GM18498 (cell line): ENCODE data around the gene PIGS.
"Not testable (repeated sequence)": the region's sequence is repeated elsewhere in the genome, so short reads cannot be mapped to it uniquely, and the experiment has no call there.

ENCODE experiments used
- ATAC-seq: cut with Tn5 transposase; IDR thresholded peaks from one replicate; pipeline ENCODE4 v1.9.1; 2021; ENCODE audit warnings: mild to moderate bottlenecking, moderate library complexity; ENCODE audit not compliant: unreplicated experiment

PIGS gene

DNA sequence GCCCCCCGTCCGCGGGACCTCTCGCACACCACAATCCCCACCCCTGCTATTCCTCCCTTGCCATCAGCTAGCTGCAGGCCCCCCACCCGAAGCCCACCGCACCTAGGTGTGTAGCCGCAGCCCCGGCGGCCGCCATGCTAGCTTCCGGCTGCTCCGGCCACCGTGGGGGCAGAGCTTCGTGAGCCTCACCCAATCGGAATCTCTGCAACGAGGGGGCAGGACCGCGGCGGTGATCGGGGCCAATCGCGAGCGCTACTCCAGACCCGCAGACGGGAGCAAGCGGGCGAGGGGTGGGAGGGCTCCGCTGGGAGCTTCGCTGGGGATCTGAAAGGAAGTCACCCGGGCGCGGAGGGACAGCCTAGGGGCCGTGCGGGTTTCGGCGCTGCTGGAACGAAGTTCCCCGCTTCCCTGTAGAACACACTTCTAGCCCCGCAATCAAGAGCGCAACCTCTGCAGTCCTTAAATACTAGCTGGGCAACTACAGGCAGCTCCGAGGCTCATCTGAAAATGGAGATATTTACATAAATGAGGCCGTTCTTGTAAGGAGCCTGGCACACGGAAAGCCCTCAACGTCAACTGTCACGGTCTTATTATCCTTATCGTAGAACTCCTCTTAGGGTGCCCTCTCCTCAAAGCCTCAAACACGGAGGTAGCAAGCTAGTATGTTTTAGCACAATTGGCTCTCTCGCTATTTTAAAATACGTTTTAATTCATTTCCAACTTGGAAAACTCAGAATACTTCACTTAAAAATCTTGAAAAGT is at the start of gene PIGS:
Gene PIGS, minus strand, starts transcription at position 164 of the 762 bp plus-strand sequence. Its CDS starts 28 bp downstream, at position 136.
- ATAC-seq = peak; percentile 82

DNA sequence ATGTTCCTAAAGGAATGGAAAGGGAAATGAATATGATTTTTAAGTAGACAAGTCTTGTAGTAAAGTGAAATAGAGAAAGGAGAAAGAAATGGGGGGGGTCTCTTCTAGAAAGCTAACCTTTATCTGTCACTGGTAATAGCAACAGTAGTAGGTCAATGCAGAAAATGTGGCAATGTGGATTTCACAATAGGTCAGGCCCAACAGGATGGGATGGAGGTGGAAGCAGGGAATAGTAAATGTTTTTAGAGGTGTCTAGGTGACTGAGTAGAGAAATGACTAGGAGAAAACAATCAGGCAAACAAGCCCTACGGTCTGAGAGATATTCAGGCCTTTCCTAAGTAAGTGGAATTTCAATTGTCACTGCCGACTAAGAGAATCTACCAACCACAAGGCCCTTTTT is 48.7 kb upstream of the PIGS start:
- no peak for ATAC-seq

DNA sequence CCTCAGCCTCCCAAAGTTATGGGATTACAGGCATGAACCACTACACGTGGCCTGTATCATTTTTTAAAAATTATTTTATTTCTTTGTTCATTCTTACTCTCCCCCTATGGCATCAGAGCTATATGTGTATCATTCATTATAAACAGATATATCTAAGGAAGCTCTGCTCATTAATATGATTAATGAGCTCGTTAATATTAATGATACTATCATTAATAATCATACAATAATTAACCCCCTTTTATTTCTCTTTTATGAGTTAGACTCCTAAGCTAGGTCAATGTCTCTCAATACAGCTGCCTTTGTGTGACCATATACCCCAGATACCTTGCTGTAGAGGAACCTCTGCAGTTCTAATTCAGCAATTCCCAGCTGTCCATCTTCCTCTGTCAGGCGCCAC is 47.1 kb upstream of the PIGS start:
- ATAC-seq = no peak

DNA sequence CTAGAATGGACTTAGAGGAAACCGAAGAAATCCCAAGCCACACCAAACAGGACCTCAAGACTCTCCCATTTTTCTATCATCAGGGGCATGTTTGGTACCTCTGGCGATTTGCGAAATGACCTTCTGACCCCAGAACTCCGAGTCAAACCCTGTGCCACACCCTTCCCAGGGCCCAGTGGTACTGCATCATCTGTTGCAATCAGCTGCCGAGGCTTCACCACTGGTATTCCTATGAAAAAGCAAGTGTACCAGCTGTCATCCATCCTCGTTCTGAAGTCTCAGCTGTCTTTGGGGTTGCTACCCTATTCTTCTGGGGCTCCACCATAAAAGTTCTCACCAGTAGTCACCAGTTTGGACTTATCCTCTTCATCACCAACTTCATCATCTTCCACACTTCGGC is 45.0 kb upstream of the PIGS start:
- ATAC-seq = no peak

DNA sequence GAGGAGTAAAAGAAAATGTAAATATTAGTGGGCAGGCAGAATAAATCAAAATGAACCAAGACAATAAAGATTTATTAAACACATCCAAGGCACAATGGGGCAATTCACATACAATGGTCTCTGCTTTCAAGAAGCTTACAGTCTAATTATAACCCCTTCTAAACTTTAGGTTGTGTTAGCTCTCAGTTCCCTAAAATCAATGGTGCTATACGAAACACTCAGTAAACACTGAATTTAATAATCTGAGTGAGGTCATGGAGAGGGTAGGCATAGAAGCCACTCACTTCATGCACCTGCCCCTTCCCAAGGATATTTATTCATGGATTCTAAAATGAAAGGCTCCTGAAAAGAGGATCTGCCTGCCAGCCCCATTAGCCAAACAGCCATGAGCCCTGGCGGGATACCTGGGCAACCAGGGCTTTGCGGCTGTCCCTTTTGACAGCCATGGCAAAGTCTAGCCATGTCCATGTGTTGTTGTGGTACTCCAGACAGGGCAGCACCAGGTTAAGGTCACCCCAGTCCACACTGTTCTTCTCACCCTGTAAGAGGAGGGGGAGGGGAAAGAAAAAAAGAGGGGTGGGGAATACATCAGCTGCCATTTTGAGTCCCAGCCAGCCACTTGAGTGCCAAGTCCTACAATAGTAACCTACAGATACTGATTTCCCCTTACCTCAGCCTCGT is 44.1 kb upstream of the PIGS start:
- ATAC-seq = no peak

DNA sequence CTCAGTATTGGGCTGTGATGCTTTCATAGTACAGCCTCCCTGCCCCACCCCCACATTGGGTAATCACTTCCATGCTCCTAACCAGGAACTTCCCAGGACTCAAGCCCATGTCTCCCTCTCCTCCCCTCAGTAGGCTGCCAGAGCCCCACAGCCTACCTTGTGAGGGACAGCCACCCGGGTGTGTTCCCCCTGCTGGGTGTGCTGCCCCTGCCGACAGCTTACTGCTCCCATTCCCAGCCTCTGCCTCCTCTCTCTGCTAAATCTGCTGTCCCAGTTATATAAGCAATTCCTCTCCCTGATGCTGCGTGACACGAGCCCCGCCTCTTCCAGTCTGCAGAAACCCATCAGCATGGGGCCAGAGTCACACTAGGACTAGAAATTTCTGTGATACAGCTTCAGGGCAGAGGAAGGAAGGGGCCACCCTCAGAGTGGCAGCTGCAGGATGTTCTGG is 42.6 kb upstream of the PIGS start, which contains the start of gene RSKR:
Gene RSKR, minus strand, starts transcription at position 255 of the 451 bp plus-strand sequence. Its CDS starts 24 bp downstream, at position 231.
- no peak for ATAC-seq

DNA sequence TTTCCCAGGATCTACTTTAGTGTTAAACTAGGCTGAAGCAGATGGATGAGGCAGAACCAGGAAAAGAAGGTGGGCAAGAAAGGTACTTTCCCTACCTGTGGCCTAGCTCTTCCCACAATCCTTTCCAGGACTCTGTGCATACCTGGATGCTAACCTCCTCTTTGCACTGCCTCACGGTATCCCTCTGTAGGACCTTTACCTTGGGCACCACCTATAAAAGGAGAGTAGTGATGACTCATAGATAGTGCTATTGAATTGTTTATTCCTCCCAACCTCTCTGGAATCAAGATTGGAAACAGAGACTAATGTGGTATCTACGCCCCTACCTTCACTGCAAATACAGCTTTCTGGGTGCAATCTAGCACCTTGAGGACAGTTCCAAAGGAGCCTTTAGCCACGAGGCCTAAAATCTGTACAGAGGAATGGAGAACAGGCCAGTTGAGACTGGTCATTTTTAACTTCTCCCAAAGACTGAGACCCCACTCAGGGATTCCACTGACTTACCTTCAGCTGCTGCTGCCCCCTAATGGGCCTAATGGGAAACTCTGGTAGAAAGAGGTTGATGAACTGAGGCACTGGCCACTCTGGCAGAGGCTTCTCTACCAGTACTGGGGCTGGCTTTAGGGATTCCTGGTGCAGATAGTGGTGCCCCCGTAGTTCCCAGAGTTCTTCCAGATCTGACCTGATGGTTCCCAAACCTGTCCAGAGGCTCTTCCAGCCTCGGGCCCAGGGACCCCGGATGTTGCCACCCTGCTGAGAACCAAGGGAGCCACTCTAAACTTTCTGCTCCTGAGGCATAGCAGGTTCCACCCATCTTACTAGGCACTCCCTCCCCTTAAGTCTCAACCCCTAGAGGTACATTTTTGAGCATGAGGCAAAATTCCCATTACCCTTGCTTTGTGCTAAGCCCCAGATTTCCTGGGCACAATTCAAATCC is 41.9 kb upstream of the PIGS start:
- ATAC-seq = no peak

DNA sequence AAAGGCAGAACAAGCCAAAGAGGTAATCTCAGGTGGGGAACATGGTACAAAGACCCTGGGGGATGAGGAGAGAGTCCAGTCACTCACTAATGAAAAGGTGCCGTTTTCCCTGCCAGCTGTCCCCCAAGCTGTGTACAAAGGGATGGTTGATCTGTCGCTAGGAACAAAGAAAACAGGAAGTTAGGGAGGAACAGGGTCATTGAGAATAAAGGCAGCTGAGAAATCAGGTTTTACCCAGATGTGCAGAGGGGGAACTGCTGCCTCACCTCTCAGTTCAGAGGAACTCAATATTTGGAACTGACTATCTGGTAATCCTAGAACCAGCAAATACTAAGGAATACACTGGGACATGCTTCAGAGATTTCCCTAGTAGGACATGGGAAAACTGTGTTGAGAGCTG is 41.2 kb upstream of the PIGS start:
- no peak for ATAC-seq

DNA sequence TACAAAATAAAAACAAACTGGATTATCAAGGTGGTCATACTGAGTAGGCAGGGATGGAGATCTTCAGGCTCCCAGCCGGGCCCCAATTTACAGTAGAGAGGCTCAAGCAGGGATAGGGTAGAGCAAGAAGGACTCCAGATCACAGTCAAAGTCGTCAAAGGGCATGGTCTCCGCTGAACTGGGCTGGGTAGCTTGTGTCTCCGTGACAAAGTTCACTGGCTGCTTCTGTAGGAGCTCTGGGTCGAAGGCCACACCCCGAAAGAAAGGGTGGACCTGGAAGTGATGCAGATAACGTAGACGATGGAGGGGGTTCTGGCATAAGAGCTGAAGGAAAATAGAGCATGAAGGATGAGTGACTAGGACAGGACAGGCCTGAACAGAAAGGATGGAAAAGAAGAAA is 39.1 kb upstream of the PIGS start:
- no peak for ATAC-seq

DNA sequence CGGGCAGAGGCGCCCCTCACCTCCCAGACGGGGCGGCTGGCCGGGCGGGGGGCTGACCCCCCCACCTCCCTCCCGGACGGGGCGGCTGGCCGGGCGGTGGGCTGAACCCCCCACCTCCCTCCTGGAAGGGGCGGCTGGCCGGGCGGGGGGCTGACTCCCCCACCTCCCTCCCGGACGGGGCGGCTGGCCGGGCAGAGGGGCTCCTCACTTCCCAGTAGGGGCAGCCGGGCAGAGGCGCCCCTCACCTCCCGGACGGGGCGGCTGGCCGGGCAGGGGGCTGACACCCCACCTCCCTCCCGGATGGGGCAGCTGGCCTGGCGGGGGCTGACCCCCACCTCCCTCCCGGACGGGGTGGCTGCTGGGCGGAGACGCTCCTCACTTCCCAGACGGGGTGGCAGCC is 32.7 kb upstream of the PIGS start:
- ATAC-seq = not testable (repeated sequence)

DNA sequence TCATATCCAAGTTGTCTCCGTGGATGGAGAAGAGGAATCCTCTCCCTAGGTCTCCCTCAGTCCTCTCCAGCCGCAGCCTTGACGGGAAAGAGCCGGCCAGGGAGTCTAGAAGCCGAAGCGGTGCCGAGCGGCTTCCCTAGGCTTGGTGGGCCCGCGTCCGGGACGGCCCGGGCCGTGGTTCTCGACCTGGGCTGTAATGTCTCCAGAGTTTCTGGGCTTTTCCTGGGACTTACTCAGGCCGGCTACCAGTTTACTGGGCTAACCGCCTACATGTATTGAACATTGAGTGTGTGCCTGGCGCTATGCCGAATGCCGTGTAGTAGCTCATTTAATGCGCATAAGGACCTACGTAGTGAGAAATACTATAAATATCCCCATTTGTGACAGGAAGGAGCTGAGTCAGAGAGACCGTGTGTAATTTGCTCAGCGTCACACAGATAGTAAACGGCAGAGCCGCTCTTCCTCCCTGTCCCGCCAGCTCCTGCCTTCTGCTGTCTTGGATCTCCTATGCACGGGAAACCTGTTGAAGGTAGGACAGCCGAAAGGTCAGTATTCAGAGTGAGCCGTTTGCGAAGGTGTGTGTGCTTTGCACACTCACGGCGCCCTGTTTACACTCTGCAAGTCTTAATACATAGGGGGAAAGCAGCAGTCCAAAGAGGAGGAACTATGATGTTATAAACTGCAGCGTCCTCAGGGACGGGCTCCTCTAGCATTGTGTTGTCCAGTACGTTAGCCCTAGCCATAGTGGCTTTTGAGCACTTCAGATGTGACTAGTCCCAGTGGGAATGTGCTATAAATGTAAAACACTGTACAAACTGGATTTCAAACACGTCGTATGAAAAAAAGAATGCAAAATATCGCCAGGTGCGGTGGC is 28.2 kb upstream of the PIGS start:
- ATAC-seq = peak; percentile 37

DNA sequence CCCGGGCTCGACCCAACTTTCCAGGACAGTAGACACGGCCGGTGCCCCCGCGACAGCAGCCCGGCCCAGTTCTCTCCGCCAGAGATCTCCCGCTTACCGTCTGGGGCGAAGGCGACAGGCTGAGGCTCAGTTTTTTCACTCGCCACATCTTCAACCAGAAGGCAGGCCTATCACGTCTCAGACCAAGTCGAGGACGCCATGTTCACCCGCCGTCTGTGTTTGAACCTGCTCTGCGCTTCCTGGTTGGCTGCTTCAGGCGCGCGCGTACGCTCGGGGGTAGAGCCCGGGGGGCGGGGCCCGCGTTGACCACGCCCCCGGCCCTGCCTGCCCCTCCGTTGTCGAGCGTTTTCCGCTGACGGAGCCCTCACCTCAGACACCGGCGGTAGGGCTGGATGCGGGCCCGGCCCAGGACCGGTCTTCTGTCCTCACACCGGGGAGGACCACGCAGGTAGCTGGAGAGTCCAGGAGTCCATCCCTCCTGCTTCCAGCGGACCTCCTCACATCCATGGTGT is 27.5 kb upstream of the PIGS start, which contains the start of gene SPAG5:
Gene SPAG5, minus strand, starts transcription at position 227 of the 512 bp plus-strand sequence. Its CDS starts 79 bp downstream, at position 148.
- peak; percentile 87 for ATAC-seq

DNA sequence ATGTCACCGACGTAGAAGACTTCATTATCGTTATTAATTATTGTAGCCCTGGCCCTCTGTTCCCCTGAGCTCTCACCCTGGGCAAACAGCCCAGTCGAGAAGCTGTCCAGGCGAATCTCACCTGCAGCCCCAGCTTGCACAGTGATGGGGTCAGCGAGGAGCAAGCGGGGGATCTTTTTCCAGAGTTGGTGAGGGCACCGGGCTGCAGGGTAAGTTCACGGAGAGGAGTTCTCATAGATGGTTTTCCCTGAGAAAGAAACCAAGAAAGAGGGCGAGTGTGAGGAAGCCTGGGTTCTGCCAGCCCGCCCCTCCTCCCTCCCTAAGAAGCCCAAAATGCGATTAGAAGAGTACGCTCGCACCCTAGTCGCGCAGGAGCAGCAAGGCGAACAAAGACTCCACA is 27.1 kb upstream of the PIGS start:
- peak; percentile 14 for ATAC-seq

DNA sequence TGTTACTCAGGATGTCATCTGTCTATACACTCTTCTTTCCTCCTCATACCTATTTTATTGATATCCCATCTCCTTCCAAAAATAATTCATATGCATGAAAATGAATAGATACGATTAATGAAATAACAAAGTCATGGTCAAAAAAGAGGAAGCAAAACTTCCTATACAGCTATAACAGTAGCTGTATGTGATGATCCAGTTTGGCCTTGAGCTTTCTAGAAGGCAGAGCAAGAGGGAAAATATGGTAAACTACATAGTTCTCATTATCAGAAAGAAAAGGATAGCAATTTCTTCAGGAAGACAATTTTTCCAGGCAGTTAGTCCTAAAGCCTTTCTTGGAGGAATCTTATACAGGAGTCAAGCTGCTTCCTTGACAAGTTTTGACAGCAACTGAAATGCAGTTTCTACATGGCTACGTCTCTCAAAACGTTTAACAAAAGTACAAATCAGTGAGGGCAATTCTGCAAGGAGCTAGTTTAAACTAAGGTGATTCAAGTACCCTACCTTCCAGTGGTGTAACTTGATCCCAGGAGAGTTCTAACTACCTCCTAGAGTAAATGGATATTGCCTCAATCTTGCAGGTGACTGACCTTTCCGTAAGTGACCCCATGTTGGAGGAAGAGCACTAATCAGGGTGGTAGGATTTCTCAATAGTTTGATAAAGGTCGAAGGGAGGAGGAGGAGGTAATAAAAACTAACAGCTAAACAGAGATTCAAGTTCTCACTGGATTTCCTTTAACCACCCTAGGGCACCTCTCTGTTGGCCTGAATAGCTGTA is 26.5 kb upstream of the PIGS start:
- no peak for ATAC-seq

DNA sequence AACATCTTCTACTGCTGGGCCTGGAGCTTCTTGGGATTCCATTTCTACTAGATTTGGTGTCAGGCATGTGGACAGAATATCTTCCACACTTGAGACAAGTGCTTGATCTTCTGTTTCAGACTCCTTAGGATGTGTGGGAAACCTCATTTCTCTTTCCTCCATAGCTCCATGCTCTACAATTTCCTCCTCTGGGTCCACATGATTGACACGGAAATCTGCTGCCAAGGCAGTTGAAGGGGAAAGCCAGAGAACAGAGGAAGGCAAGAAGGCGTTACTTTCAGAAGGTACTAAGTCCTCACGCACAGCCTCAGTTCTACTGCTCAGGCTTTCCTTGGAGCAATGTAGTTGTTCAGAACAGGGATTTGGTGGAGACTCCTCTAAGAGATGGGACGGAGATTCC is 20.9 kb upstream of the PIGS start:
- ATAC-seq = no peak

DNA sequence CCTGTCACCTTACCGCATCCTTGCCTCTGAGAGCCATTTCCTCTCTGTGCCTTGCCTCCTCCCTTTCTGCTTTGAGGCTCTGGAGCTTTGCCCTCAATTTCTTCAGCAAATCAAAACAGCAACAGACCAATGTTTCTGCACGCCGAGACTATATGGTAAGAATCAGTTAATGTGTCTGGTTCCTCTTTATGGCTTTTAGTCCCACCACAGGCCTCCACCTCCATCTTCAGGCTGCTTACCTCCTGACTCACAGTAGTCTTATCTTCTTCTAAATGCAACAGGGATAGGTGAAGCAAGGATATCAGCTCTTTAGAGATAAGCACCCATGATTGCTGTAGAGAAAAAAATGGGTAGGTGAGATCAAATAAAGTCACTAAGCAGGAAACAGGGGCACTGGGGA is 14.5 kb upstream of the PIGS start:
- no peak for ATAC-seq

DNA sequence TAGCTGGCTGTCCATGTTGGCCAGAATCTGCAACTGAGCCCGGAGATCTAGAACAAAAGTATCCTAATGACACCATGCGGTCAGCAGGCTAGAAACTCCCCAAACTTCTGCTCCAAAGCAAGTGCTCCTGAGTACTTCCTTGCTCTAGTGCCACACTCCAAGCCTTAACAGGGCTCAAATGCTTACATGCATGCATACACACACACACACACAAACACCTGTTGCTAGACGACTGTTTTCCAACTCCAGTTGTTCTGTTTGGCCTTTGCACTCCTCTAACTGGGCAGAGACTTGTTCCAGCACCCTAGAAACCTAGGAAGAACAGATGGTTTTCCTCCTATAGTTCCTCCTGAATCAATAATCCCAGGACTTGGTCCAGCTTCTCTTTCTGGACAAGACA is 13.1 kb upstream of the PIGS start:
- no peak for ATAC-seq

DNA sequence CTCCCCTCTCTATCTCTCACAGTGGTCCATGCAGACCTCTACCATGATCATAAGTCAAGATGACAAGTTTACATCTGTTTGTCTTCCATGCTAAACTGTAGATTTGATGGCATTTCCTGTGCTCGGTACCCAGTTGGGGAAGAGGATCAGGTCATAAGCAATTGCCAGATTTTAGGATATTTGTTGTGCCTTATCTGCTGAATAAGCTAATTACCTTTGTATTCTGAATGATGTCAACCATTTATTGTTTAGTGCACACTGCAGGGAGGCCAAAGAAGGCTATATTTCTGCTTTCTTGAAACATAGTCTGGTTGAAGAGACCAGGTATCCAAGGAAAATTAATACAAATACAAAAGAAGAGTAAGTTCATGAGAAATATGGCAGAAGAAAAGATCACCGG is 11.2 kb upstream of the PIGS start:
- ATAC-seq = no peak

DNA sequence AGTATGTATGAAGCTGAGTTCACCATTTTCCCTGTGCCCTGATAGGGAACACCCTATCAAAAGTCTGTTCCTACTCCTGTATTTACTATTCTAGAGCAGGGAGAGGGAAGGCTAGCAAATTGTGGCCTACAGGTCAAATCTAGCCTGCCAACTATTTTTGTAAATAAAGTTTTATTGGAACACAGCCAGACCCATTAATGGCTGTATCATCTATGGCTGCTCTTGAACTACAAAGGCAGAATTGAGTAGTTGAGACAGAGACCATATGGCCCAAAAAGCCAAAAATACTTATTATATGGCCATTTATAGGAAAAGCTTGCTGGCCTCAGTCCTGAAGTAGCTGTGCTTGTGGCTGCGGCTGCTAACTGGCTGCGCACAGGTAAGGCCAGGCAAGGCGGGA is 9.6 kb upstream of the PIGS start:
- no peak for ATAC-seq
